ENCODE measurements around the gene MRPL24.

The MRPL24 gene

GRCh38 chr1:156728599-156729462, 12.1 kb downstream of the MRPL24 start, which contains the start of gene ISG20L2:
ISG20L2 (minus strand) TSS chr1:156728766; CDS start chr1:156727652, 1,114 bp downstream.
- Histone ChIP-seq H3K27me3 (ENCODE audit: low read depth, low read length) (no peaks in the 10 kb centered on the region), H2AFZ (ENCODE audit: low read depth, low read length) (peak within 1 kb of the TSS; percentile 55), H3K27ac (ENCODE audit: low read length) (peak within 1 kb of the TSS; percentile 72), H3K36me3 (replicated peaks; ENCODE audit: low read depth, low read length) (peaks cover 37% of the 10 kb centered on the region), H3K4me3 (ENCODE audit: low read length) (peak within 1 kb of the TSS; percentile 82), H3K4me1 (ENCODE audit: low read length) (peaks cover 25% of the 10 kb centered on the region), H3K9me3 (ENCODE audit: insufficient read depth, low read length) (no peaks in the 10 kb centered on the region), H3K4me2 (ENCODE audit: low read length) (peak within 1 kb of the TSS; percentile 95), H4K20me1 (ENCODE audit: insufficient read depth, low read length) (peaks cover 25% of the 10 kb centered on the region), H3K79me2 (ENCODE audit: low read length) (peaks cover 65% of the 10 kb centered on the region), H3K9ac (ENCODE audit: low read length) (peak within 1 kb of the TSS; percentile 96)
- TF ChIP-seq CTCF (IDR thresholded peaks at IDR 0.05; ENCODE audit: low read depth, low read length) (no peak), EZH2phosphoT487 (IDR thresholded peaks at IDR 0.05; ENCODE audit: low read depth) (no peak)

GRCh38 chr1:156727926-156728598, 12.8 kb downstream of the MRPL24 start, which contains the start of gene METTL25B:
METTL25B (plus strand) TSS chr1:156728469; CDS start chr1:156729105, 636 bp downstream.
- Histone ChIP-seq H3K4me2 (ENCODE audit: low read length) (peak within 1 kb of the TSS; percentile 95), H3K36me3 (replicated peaks; ENCODE audit: low read depth, low read length) (peaks cover 38% of the 10 kb centered on the region), H3K27me3 (ENCODE audit: low read depth, low read length) (no peaks in the 10 kb centered on the region), H3K4me1 (ENCODE audit: low read length) (peaks cover 25% of the 10 kb centered on the region), H4K20me1 (ENCODE audit: insufficient read depth, low read length) (peaks cover 33% of the 10 kb centered on the region), H3K9ac (ENCODE audit: low read length) (peak within 1 kb of the TSS; percentile 96), H3K9me3 (ENCODE audit: insufficient read depth, low read length) (no peaks in the 10 kb centered on the region), H3K27ac (ENCODE audit: low read length) (peak within 1 kb of the TSS; percentile 72), H3K4me3 (ENCODE audit: low read length) (peak within 1 kb of the TSS; percentile 82), H2AFZ (ENCODE audit: low read depth, low read length) (peak within 1 kb of the TSS; percentile 55), H3K79me2 (ENCODE audit: low read length) (peaks cover 73% of the 10 kb centered on the region)
- no peak for TF ChIP-seq EZH2phosphoT487 (IDR thresholded peaks at IDR 0.05; ENCODE audit: low read depth)

DNA sequence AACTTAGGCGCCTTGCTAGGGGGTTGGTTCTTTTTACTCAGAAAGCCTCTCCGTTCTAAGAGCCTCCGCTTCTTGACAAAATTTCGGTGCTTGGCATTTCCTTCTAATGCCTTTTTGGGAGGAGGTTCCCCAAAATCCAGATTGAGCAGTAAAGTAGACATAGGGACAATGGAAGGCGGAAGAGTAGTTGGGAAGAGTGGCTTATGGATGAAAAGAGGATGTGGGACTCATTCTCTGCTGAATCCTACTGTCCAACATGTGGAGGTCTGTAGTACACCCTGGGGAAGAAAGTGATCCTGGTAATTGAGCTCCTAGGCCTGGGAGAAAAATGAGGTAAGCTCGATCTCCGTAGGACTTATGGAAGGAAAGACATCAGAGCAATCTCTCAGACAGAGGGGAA, 13.4 kb downstream of the MRPL24 start:
- H3K9me3 ChIP-seq (ENCODE audit: insufficient read depth, low read length) = no peaks in the 10 kb centered on the region

More for the DNA sequence above, 13.4 kb downstream of the MRPL24 start:
- H3K79me2 ChIP-seq (ENCODE audit: low read length) = peaks cover 78% of the 10 kb centered on the region
- peak overlapping the region; percentile 96 for H3K9ac ChIP-seq (ENCODE audit: low read length)
- peaks cover 36% of the 10 kb centered on the region for H4K20me1 ChIP-seq (ENCODE audit: insufficient read depth, low read length)
- TF ChIP-seq CTCF (IDR thresholded peaks at IDR 0.05; ENCODE audit: low read depth, low read length) (no peak), EZH2phosphoT487 (IDR thresholded peaks at IDR 0.05; ENCODE audit: low read depth) (no peak)
- H3K4me1 ChIP-seq (ENCODE audit: low read length) = peaks cover 25% of the 10 kb centered on the region
- H3K36me3 ChIP-seq (replicated peaks; ENCODE audit: low read depth, low read length) = peaks cover 39% of the 10 kb centered on the region
- no peaks in the 10 kb centered on the region for H3K27me3 ChIP-seq (ENCODE audit: low read depth, low read length)
- peak overlapping the region; percentile 72 for H3K27ac ChIP-seq (ENCODE audit: low read length)
- H3K4me2 ChIP-seq (ENCODE audit: low read length) = peak overlapping the region; percentile 95
- peak overlapping the region; percentile 82 for H3K4me3 ChIP-seq (ENCODE audit: low read length)
- H2AFZ ChIP-seq (ENCODE audit: low read depth, low read length) = no peak overlapping the region
